Subcutaneous adipose tissue (tissue), 4 donors: ENCODE results near the gene MPI. TPM values are rescaled to one million over a fixed set of nuclear protein-coding genes. Genes with fewer than 3 reads are reported as not detected.

Experiments used
- CTCF ChIP-seq: fragments of 450-650 bp; IDR thresholded peaks from one replicate; pipeline ENCODE4 v1.5.1; 2016; ENCODE audit warnings: low read depth, mild to moderate bottlenecking, control low read depth, antibody characterized with exemption, moderate library complexity
- small RNA-seq: library from RNA; depleted of rRNA; stranded (forward); fragments of <200 nt; gene quantifications from one replicate; pipeline ENCODE3, GENCODE V24; 2016
- total RNA-seq, 4 donors: library from RNA; depleted of rRNA; stranded (reverse); fragments of >200 nt; gene quantifications; one replicate each; pipeline ENCODE4 v1.1.0, GENCODE V29; 2016

Gene MPI
- total RNA-seq, 4 donors from 2014 or later: 20.2 to 39.9 (median 31.9) TPM

DNA sequence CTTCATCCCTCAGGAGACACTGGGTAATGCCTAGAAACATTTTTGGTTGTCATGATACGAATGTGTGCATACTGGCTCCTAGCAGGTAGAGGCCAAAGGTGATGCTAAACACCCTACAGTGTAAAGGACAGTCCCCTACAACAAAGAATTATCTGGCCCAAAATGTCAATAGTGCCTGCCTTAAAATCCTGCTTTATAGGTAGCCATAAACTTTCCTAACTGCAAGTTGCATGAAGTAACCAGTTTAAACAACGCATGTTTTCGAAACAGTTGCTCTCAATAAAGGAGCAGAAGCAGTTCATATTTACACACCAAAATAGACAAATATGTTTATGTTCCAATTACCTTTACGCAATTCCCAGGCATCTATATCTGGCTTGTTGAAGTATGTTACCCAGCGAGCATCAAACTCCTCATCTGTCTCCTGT is 38.9 kb downstream of the MPI start:
- no peak for TF ChIP-seq CTCF

- no peak for TF ChIP-seq CTCF
Measured at GRCh38 chr15:74933573-74933972, 43.7 kb downstream of the MPI start.

GRCh38 chr15:74937272-74937589 is 47.4 kb downstream of the MPI start:
- no peak for TF ChIP-seq CTCF

- no peak for TF ChIP-seq CTCF
Measured at GRCh38 chr15:74937590-74938371, 47.9 kb downstream of the MPI start, which contains the start of gene COX5A. Gene COX5A, minus strand, starts transcription at chr15:74938073. Its CDS starts 59 bp downstream, at chr15:74938014.

- TF ChIP-seq CTCF: no peak
Measured at GRCh38 chr15:74950078-74950908, 60.5 kb downstream of the MPI start.

DNA sequence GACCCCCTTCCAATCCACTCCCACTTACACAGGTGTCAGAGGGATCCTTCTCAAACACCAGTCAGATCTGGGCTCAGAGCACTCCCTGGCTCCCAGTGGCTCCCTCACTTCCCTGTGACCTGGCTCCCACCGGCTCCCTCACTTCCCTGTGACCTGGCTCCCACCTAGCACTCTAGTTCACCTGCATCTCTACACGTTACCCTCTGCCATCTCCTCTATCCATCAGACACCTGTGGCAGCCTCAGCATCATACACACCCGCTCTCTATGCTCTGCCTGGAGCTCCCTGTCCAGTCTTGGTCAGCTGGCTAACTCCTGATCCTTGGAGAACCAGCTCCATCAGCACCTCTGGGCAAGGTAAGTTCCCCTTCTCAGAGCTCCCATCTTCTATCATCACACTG is 61.2 kb downstream of the MPI start:
- no peak for TF ChIP-seq CTCF

Small RNA genes within 50 kb of the gene (small RNA-seq; reads per million reads assigned to genes)
- gene MIR6882: not detected

Other genes with a start within 250 kb of the MPI start
- 10 to 100 TPM; 10.5 to 20.4 (median 15.0) TPM for gene EDC3, start 194.0 kb upstream of the MPI start, total RNA-seq
- gene CYP1A1, start 164.5 kb upstream of the MPI start, total RNA-seq: 1 to 10 TPM; 1.1 to 9.0 (median 4.2) TPM
- gene CYP1A2, start 141.2 kb upstream of the MPI start, total RNA-seq: not detected
- 10 to 100 TPM; 17.1 to 25.2 (median 21.9) TPM for gene CSK, start 108.0 kb upstream of the MPI start, total RNA-seq
- gene LMAN1L, start 77.2 kb upstream of the MPI start, total RNA-seq: not detected
- not detected for gene CPLX3, start 63.4 kb upstream of the MPI start, total RNA-seq
- 10 to 100 TPM; 23.8 to 29.8 (median 28.7) TPM for gene ULK3, start 46.9 kb upstream of the MPI start, total RNA-seq
- gene SCAMP2, start 16.7 kb upstream of the MPI start, total RNA-seq: 10 to 100 TPM; 51.1 to 82.7 (median 64.4) TPM
- 100 to 1,000 TPM in 1 of 4 donors, 10 to 100 TPM in 3; 53.3 to 102 (median 65.2) TPM for gene FAM219B, start 16.8 kb downstream of the MPI start, total RNA-seq
- 100 to 1,000 TPM in 1 of 4 donors, 10 to 100 TPM in 3; 72.4 to 108 (median 97.1) TPM for gene COX5A, start 48.0 kb downstream of the MPI start, total RNA-seq
- gene RPP25, start 66.7 kb downstream of the MPI start, total RNA-seq: 10 to 100 TPM in 2 of 4 donors, 1 to 10 TPM in 2; 3.3 to 12.4 (median 8.6) TPM
- gene SCAMP5, start 105.5 kb downstream of the MPI start, total RNA-seq: 1 to 10 TPM; 1.3 to 4.1 (median 2.6) TPM
- gene PPCDC, start 133.5 kb downstream of the MPI start, total RNA-seq: 10 to 100 TPM; 10.5 to 20.2 (median 14.5) TPM